OCI-LY3 (cell line): ENCODE results near the gene ARHGEF6.

ENCODE experiments used
- CTCF ChIP-seq: fragments of 200-600, 300-600 bp; sonication (generic); IDR thresholded peaks from 2 replicates; pipeline ENCODE4 v1.5.1; 2014; ENCODE audit warnings: antibody characterized with exemption, low read length, low read depth
- EZH2phosphoT487 ChIP-seq: fragments of 200-600 bp; shearing (Covaris generic); IDR thresholded peaks from 2 replicates; pipeline ENCODE4 v1.6.1; 2018; ENCODE audit warnings: antibody characterized with exemption, mixed run types, low read depth

GRCh38 chrX:136814847-136815750 is 34.4 kb upstream of the ARHGEF6 start:
- TF ChIP-seq CTCF, result no peak
- no peak for TF ChIP-seq EZH2phosphoT487
